22Rv1 (cell line): ENCODE data around the gene KLC1.

Source experiments
- H3K27ac ChIP-seq: fragments of 450-650 bp; 2 replicates; pipeline ENCODE4 v1.5.1; 2017
- CTCF ChIP-seq: fragments of 450-650 bp; IDR thresholded peaks from 2 replicates; pipeline ENCODE4 v1.5.1; 2017; ENCODE audit warnings: mild to moderate bottlenecking
- ZFX ChIP-seq: fragments of 450-650 bp; IDR thresholded peaks from 2 replicates; pipeline ENCODE4 v1.6.1; 2017; ENCODE audit warnings: antibody characterized with exemption, borderline replicate concordance

KLC1 gene

DNA sequence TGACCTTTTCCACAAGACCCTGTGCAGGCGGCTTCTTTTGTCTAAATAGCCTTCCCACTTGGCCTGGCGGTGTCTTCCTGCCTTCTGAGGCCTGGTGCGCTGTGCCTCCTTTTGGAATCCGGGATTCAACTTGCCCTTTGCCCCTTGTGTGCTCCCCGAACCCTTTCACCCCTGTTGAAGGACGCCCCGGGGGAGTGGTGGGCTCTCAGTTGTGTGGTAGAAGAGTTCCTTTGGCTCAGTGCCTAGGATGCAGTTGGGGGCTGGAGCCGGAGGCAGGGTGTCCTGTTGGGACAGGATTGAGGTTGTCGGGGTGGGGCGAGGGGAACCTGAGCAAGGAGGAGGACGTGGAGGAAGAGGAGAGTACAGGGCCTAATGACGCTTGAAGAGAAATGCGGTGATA is 34.5 kb downstream of the KLC1 start:
- no peak for TF ChIP-seq ZFX
- H3K27ac ChIP-seq, result no peak overlapping the region

DNA sequence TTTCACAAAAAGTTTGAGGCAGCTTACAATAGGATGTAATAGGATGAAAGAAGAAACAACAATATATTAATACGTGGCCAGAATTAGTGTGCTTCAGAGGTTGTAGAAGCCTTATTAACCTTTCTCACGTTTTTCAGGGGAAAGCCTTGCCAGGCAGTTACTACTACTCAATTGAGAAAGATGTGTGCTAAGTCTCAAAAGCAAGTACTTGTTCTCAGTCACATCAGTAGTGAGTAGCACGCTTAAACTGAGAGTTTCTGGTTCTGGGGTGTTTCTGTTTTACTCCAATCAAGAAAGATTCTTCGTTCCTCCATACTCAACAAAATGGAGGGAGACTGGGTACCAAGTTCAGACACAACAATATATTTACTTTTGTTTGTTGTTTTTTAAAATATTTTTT is 38.7 kb downstream of the KLC1 start:
- no peak overlapping the region for H3K27ac ChIP-seq
- TF ChIP-seq CTCF (no peak), ZFX (no peak)

- no peak for TF ChIP-seq CTCF
- TF ChIP-seq ZFX, result no peak
These were observed 39.1 kb downstream of the KLC1 start for GRCh38 chr14:103668117-103668516.

DNA sequence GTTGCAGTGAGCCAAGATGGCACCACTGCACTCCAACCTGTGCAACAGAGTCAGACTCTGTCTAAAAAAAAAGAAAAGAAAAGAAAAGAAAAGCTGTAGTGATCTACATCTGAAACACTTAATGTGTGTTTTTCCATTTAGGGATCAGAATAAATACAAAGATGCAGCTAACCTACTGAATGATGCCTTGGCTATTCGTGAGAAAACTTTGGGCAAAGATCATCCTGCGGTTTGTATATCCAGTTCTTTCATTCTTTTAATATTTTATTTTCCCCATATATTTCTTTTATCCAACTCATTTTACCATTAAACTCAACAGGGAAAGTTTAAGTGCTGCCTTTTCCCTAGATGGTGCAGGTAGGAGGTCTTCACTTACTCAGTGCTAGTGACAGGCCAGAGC is 40.4 kb downstream of the KLC1 start:
- no peak for TF ChIP-seq ZFX
- no peak for TF ChIP-seq CTCF
- H3K27ac ChIP-seq, result no peak overlapping the region

More at GRCh38 chr14:103668117-103668516, 39.1 kb downstream of the KLC1 start:
- no peak overlapping the region for H3K27ac ChIP-seq

GRCh38 chr14:103671911-103672310 is 42.9 kb downstream of the KLC1 start:
- TF ChIP-seq ZFX (no peak), CTCF (no peak)
- no peak overlapping the region for H3K27ac ChIP-seq

- H3K27ac ChIP-seq, result no peak overlapping the region
- TF ChIP-seq ZFX, result no peak
- no peak for TF ChIP-seq CTCF
These were observed 46.9 kb downstream of the KLC1 start for GRCh38 chr14:103675957-103676356.

DNA sequence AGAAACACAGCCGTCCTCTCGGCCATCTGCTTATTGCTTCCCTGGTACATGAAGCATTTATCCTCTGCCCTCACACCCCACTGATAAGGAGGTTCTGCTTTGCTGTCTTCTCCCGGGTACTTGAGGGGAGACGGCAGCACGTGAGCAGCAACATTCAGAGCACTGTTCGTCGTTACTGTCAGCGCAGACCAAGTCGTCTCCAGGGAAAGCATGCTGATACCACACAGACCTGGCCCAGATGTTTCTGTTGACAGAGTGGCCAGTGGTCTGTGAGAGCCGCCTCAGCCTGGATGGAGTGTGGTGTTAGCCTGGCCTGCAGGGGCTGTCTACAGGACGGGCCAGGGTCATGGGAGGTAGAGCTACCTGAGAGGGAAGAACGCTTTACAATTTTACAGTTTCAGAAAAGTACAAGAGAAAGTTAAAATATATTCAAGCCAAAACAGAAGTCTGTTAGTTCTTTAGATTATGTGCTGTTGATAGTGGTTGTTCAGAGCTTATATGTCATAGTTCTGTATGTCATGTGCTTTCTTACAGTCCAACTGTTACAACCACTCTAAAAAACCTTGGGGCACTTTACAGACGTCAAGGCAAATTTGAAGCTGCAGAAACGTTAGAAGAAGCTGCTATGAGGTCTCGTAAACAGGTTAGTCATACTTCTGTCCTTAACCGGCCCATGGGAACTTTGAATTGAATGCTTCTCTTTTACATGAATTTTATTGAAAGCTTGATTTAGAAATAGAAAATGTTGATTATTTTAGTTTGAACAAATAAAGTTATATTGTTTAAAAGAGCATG is 48.1 kb downstream of the KLC1 start:
- H3K27ac ChIP-seq, result no peak overlapping the region
- no peak for TF ChIP-seq CTCF
- no peak for TF ChIP-seq ZFX

- no peak overlapping the region for H3K27ac ChIP-seq
- TF ChIP-seq CTCF (peak; percentile 53), ZFX (no peak)
These were observed 50.3 kb downstream of the KLC1 start for GRCh38 chr14:103679351-103679750.
